H1 (cell line): ENCODE results near the gene EPN2. TPM values are rescaled to one million over a fixed set of nuclear protein-coding genes. Genes with fewer than 3 reads are reported as not detected.

Experiments
- CBX8 ChIP-seq: fragments of 300-800, 300-1000 bp; sonication (generic); IDR thresholded peaks from 2 replicates; pipeline ENCODE4 v1.7.1; 2016; ENCODE audit warnings: low read depth, low read length, borderline replicate concordance
- FOSL1 ChIP-seq: IDR thresholded peaks from 2 replicates; pipeline ENCODE4 v1.6.1; 2011; ENCODE audit warnings: mild to moderate bottlenecking, low read depth, low read length, moderate library complexity; ENCODE audit not compliant: insufficient read depth
- GABPA ChIP-seq: IDR thresholded peaks from 2 replicates; pipeline ENCODE4 v1.6.1; 2011; ENCODE audit warnings: mild to moderate bottlenecking, low read length, moderate library complexity, borderline replicate concordance; ENCODE audit not compliant: insufficient read depth
- TAF7 ChIP-seq: optimal IDR thresholded peaks from 2 replicates; pipeline ENCODE3; 2011; ENCODE audit warnings: low read depth, mild to moderate bottlenecking, inconsistent platforms, low read length, moderate library complexity, borderline replicate concordance
- polyA plus RNA-seq, 7 experiments: library from polyadenylated mRNA; depleted of rRNA in 3 of 7; stranded (reverse) in 5 of 7; unstranded in 2 of 7; fragments of >200 nt in 5 of 7; fragments of 200-250 nt in 2 of 7; gene quantifications; 1 replicate in 5 of 7; 2 replicates in 1 of 7; 4 replicates in 1 of 7; pipeline versions ENCODE4 v1.2.1 to v1.2.3, GENCODE V29; 2011 to 2013; ENCODE audit warnings: missing spikeins in 2 of 7, mixed read lengths in 2 of 7
- total RNA-seq: library from RNA; stranded (reverse); fragmentation: NEBNext Ultra II Directional; extraction: Animal tissue kit (Norgen Biotek cat#: 25700); gene quantifications from 2 replicates; pipeline ENCODE4 v1.2.1, GENCODE V29; 2021
- TF ChIP-seq, protein P1 (sequence below): IDR thresholded peaks from 2 replicates; pipeline ENCODE4 v1.6.1; 2012; ENCODE audit warnings: inconsistent platforms
- TF ChIP-seq, protein P2 (sequence below): IDR thresholded peaks from 2 replicates; pipeline ENCODE4 v1.6.1; 2012; ENCODE audit warnings: inconsistent platforms

The EPN2 gene
- total and polyA plus RNA-seq, 2 of the 8 experiments (the other 6 are each of a cell fraction or from before 2014, with no cell fraction given), result 28.7 to 55.8 TPM

DNA sequence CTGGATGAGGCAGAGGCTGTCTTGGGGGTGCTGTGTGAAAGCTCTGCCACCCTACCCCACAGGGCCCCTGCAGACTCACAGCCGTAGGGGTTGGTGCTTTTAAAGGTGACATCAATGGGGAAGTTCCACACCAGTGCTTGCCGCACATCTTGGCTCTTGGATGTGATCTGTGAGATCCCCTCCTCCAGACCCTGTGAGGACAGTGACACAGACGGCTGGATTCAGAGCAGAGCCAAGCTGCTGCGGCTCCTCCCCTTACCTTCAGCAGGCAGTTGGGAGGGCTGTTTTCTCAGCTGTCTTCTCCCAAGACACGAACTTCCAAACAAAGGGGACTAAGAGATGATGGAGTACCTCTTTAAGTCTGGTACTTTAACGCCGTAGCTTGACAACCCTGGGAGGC lies 120.6 kb downstream of the EPN2 start (continued):
- TF ChIP-seq, protein P1, sequence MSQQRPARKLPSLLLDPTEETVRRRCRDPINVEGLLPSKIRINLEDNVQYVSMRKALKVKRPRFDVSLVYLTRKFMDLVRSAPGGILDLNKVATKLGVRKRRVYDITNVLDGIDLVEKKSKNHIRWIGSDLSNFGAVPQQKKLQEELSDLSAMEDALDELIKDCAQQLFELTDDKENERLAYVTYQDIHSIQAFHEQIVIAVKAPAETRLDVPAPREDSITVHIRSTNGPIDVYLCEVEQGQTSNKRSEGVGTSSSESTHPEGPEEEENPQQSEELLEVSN, result no peak
- TF ChIP-seq FOSL1 (no peak), TAF7 (no peak), GABPA (no peak), CBX8 (no peak)
- TF ChIP-seq, protein P2, sequence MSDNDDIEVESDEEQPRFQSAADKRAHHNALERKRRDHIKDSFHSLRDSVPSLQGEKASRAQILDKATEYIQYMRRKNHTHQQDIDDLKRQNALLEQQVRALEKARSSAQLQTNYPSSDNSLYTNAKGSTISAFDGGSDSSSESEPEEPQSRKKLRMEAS, result no peak
